Neural crest cell (in vitro differentiated cells): ENCODE data around the gene HDHD3. TPM values are rescaled to one million over a fixed set of nuclear protein-coding genes. Genes with fewer than 3 reads are reported as not detected.
A peak's percentile ranks its signal among the peaks of the same experiment; 100 is the strongest.

Source experiments
- DNase-seq: peaks from one replicate; pipeline ENCODE4 v3.0.0; 2021; ENCODE audit warnings: low read depth, mixed read lengths, low spot score
- H3K27ac Mint-ChIP-seq: one replicate; pipeline ENCODE4 v1.8.0; 2021; ENCODE audit warnings: mild to moderate bottlenecking, mixed read lengths; ENCODE audit not compliant: unreplicated experiment
- H3K27me3 Mint-ChIP-seq: 2 replicates; pipeline ENCODE4 v1.8.0; 2021; ENCODE audit warnings: low read depth, mild to moderate bottlenecking, mixed read lengths
- H3K36me3 Mint-ChIP-seq: 2 replicates; pipeline ENCODE4 v1.8.0; 2021; ENCODE audit warnings: low read depth, mild to moderate bottlenecking, mixed read lengths
- H3K4me1 Mint-ChIP-seq: 2 replicates; pipeline ENCODE4 v1.8.0; 2021; ENCODE audit warnings: mixed read lengths
- H3K4me3 Mint-ChIP-seq: one replicate; pipeline ENCODE4 v1.8.0; 2021; ENCODE audit warnings: mild to moderate bottlenecking, mixed read lengths
- H3K9me3 Mint-ChIP-seq: 2 replicates; pipeline ENCODE4 v1.8.0; 2021; ENCODE audit warnings: mixed read lengths
- CTCF ChIP-seq: fragments of 200-600 bp; sonication (generic); conservative IDR thresholded peaks from 2 replicates; pipeline ENCODE4 v1.5.0; 2021; ENCODE audit warnings: antibody characterized with exemption, mild to moderate bottlenecking
- total RNA-seq: library from RNA; stranded (reverse); gene quantifications from 2 replicates; pipeline ENCODE4 v1.2.1, GENCODE V29; 2021

HDHD3 gene
- total RNA-seq, 1 donor from 2014 or later, result 13.4 TPM

- H3K9me3 Mint-ChIP-seq, result no peaks in the 10 kb centered on the region
- H3K27ac Mint-ChIP-seq, result no peak overlapping the region
- H3K27me3 Mint-ChIP-seq, result no peaks in the 10 kb centered on the region
- H3K4me1 Mint-ChIP-seq, result no peaks in the 10 kb centered on the region
- peaks cover 7% of the 10 kb centered on the region for H3K36me3 Mint-ChIP-seq
- DNase-seq, result no peak
- H3K4me3 Mint-ChIP-seq, result no peak overlapping the region
- no peak for TF ChIP-seq CTCF
Measured at GRCh38 chr9:113393281-113393680, 16.5 kb upstream of the HDHD3 start.

GRCh38 chr9:113391917-113392316 is 15.1 kb upstream of the HDHD3 start:
- H3K36me3 Mint-ChIP-seq, result peaks cover 15% of the 10 kb centered on the region
- no peaks in the 10 kb centered on the region for H3K4me1 Mint-ChIP-seq
- no peak for DNase-seq
- TF ChIP-seq CTCF, result no peak
- H3K27me3 Mint-ChIP-seq, result no peaks in the 10 kb centered on the region
- no peaks in the 10 kb centered on the region for H3K9me3 Mint-ChIP-seq
- H3K27ac Mint-ChIP-seq, result no peak overlapping the region
- no peak overlapping the region for H3K4me3 Mint-ChIP-seq

- no peak for TF ChIP-seq CTCF
- Mint-ChIP-seq H3K9me3 (no peaks in the 10 kb centered on the region), H3K4me1 (no peaks in the 10 kb centered on the region), H3K36me3 (peaks cover 19% of the 10 kb centered on the region), H3K4me3 (no peak overlapping the region), H3K27ac (no peak overlapping the region), H3K27me3 (no peaks in the 10 kb centered on the region)
- no peak for DNase-seq
Measured at GRCh38 chr9:113390192-113390960, 13.6 kb upstream of the HDHD3 start.

GRCh38 chr9:113389451-113389850 is 12.7 kb upstream of the HDHD3 start:
- H3K36me3 Mint-ChIP-seq, result peaks cover 18% of the 10 kb centered on the region
- TF ChIP-seq CTCF, result no peak
- H3K27ac Mint-ChIP-seq, result no peak overlapping the region
- no peak for DNase-seq
- H3K4me3 Mint-ChIP-seq, result no peak overlapping the region
- H3K27me3 Mint-ChIP-seq, result no peaks in the 10 kb centered on the region
- no peaks in the 10 kb centered on the region for H3K9me3 Mint-ChIP-seq
- H3K4me1 Mint-ChIP-seq, result no peaks in the 10 kb centered on the region

- Mint-ChIP-seq H3K4me3 (no peak overlapping the region), H3K4me1 (no peaks in the 10 kb centered on the region), H3K27me3 (no peaks in the 10 kb centered on the region), H3K27ac (peak overlapping the region; percentile 78), H3K9me3 (no peaks in the 10 kb centered on the region), H3K36me3 (peaks cover 18% of the 10 kb centered on the region)
- no peak for DNase-seq
- no peak for TF ChIP-seq CTCF
Measured at GRCh38 chr9:113388833-113389232, 12.0 kb upstream of the HDHD3 start.
